Measurements from ENCODE around the gene ARL4C.

DNA sequence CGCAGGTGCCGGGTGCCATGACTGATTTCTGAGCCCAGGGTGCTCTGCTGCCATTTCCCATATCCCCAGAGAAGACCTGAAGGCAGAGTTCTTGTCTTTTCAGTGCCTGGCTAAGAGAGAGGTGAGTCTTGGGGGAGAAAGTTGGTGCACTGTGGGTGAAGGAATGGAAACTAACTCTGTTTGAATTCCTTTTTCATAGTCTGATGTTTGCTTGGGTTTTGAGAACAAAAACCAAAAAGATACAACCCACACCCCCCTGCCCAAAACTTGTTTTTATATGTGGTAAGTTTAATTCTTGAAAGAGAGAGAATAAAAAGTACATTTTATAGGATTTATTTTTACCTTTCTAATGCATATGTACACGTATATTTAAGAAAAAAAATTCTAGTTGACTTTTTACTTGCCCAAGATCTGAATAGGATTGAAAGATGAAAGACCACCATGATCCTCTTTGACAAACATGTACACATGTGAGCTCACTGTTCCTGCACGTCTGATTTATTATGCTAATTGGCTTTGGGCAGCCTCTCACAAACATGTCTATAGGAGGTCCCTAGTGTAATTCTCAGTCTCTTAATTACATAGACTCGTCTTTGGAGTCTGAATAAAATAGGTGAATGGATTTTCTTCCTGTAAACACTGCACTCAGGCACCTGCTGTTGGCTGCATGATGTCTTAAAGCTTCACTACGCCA lies 46.3 kb downstream of the ARL4C start:
- TF ChIP-seq, protein P1, sequence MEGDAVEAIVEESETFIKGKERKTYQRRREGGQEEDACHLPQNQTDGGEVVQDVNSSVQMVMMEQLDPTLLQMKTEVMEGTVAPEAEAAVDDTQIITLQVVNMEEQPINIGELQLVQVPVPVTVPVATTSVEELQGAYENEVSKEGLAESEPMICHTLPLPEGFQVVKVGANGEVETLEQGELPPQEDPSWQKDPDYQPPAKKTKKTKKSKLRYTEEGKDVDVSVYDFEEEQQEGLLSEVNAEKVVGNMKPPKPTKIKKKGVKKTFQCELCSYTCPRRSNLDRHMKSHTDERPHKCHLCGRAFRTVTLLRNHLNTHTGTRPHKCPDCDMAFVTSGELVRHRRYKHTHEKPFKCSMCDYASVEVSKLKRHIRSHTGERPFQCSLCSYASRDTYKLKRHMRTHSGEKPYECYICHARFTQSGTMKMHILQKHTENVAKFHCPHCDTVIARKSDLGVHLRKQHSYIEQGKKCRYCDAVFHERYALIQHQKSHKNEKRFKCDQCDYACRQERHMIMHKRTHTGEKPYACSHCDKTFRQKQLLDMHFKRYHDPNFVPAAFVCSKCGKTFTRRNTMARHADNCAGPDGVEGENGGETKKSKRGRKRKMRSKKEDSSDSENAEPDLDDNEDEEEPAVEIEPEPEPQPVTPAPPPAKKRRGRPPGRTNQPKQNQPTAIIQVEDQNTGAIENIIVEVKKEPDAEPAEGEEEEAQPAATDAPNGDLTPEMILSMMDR (IDR thresholded peaks at IDR 0.05) = no peak
- TF ChIP-seq POLR2AphosphoS5 (IDR thresholded peaks at IDR 0.05; ENCODE audit: low read depth, low read length) (no peak), SIN3A (IDR thresholded peaks at IDR 0.05; ENCODE audit: borderline replicate concordance, insufficient read depth, low read depth, low read length) (no peak)

All from Panc1 (cell line).